HepG2 (cell line): ENCODE measurements around the gene ARFGAP2. TPM values are rescaled to one million over a fixed set of nuclear protein-coding genes. Genes with fewer than 3 reads are reported as not detected.
A peak's percentile ranks its signal among the peaks of the same experiment; 100 is the strongest.

Experiments
- ARNTL ChIP-seq: sonication (generic); formaldehyde crosslinking; IDR thresholded peaks from 2 replicates; pipeline ENCODE4 v1.4.0; 2020; ENCODE audit warnings: mild to moderate bottlenecking, missing genetic modification reagents
- GFI1 ChIP-seq: sonication (generic); formaldehyde crosslinking; IDR thresholded peaks from 2 replicates; pipeline ENCODE4 v1.5.0; 2020; ENCODE audit warnings: missing genetic modification reagents, mild to moderate bottlenecking, borderline replicate concordance
- GTF3A ChIP-seq: sonication (generic); formaldehyde crosslinking; conservative IDR thresholded peaks from 2 replicates; pipeline ENCODE4 v1.4.0; 2020; ENCODE audit warnings: mild to moderate bottlenecking, missing genetic modification reagents
- KDM2A ChIP-seq: sonication (generic); formaldehyde crosslinking; IDR thresholded peaks from 2 replicates; pipeline ENCODE4 v1.4.0; 2020; ENCODE audit warnings: low read depth, missing genetic modification reagents, borderline replicate concordance
- KLF12 ChIP-seq: sonication (generic); formaldehyde crosslinking; IDR thresholded peaks from 2 replicates; pipeline ENCODE4 v1.4.0; 2020; ENCODE audit warnings: missing genetic modification reagents, borderline replicate concordance
- PHF8 ChIP-seq: sonication (generic); formaldehyde crosslinking; IDR thresholded peaks from 2 replicates; pipeline ENCODE4 v1.5.0; 2020; ENCODE audit warnings: missing genetic modification reagents
- RXRA ChIP-seq: sonication (generic); formaldehyde crosslinking; IDR thresholded peaks from 2 replicates; pipeline ENCODE4 v1.5.1; 2020; ENCODE audit warnings: missing genetic modification reagents
- SIX4 ChIP-seq: sonication (generic); formaldehyde crosslinking; IDR thresholded peaks from 2 replicates; pipeline ENCODE4 v1.4.0; 2020; ENCODE audit warnings: missing genetic modification reagents
- SYNCRIP ChIP-seq: fragments of 200-400 bp; formaldehyde crosslinking; IDR thresholded peaks from 2 replicates; pipeline ENCODE4 v1.6.1; 2018; ENCODE audit warnings: mild to moderate bottlenecking, low read depth, low read length; ENCODE audit not compliant: insufficient read depth
- TMF1 ChIP-seq: sonication (generic); formaldehyde crosslinking; IDR thresholded peaks from 2 replicates; pipeline ENCODE4 v1.8.1; 2022; ENCODE audit warnings: low read depth, missing genetic modification reagents
- ZBTB3 ChIP-seq: sonication (generic); formaldehyde crosslinking; IDR thresholded peaks from 2 replicates; pipeline ENCODE4 v1.4.0; 2020; ENCODE audit warnings: low read depth, mild to moderate bottlenecking, moderate library complexity, missing genetic modification reagents, borderline replicate concordance
- ZNF3 ChIP-seq: IDR thresholded peaks from 2 replicates; pipeline ENCODE4 v1.7.0; 2017; ENCODE audit warnings: inconsistent platforms
- ZNF383 ChIP-seq: sonication (generic); formaldehyde crosslinking; IDR thresholded peaks from 2 replicates; pipeline ENCODE4 v1.4.0; 2020; ENCODE audit warnings: missing genetic modification reagents, mild to moderate bottlenecking, borderline replicate concordance
- ZNF556 ChIP-seq: sonication (generic); formaldehyde crosslinking; IDR thresholded peaks from 2 replicates; pipeline ENCODE4 v1.4.0; 2020; ENCODE audit warnings: mild to moderate bottlenecking, missing genetic modification reagents, borderline replicate concordance
- ZNF746 ChIP-seq: sonication (generic); formaldehyde crosslinking; IDR thresholded peaks from 2 replicates; pipeline ENCODE4 v1.8.0; 2022; ENCODE audit warnings: mild to moderate bottlenecking, missing genetic modification reagents
- polyA plus RNA-seq, 8 experiments: library from polyadenylated mRNA; depleted of rRNA in 3 of 8; stranded (reverse) in 7 of 8; unstranded in 1 of 8; fragments of >200 nt; fragmentation: Illumina TruSeq in 4 of 8; extraction: Trizol in 4 of 8; gene quantifications; 2 replicates each; pipeline versions ENCODE4 v1.2.1 to v1.2.3, GENCODE V29; 2011 to 2016; ENCODE audit warnings: low read depth in 4 of 8, missing spikeins in 1 of 8, mixed read lengths in 1 of 8; ENCODE audit not compliant: insufficient read depth in 1 of 8
- total RNA-seq, 5 experiments: library from RNA; depleted of rRNA; stranded (reverse); fragments of >200 nt; fragmentation: Illumina TruSeq; extraction: Trizol; gene quantifications; 2 replicates each; pipeline ENCODE4 v1.2.3, GENCODE V29; 2016; ENCODE audit warnings: low read depth in 1 of 5
- TF ChIP-seq, protein P1 (sequence below): sonication (generic); formaldehyde crosslinking; IDR thresholded peaks from 2 replicates; pipeline ENCODE4 v1.5.1; 2020; ENCODE audit warnings: mild to moderate bottlenecking, missing genetic modification reagents, moderate library complexity
- TF ChIP-seq, protein P2 (sequence below): sonication (generic); formaldehyde crosslinking; IDR thresholded peaks from 2 replicates; pipeline ENCODE4 v1.4.0; 2020; ENCODE audit warnings: missing genetic modification reagents, borderline replicate concordance
- TF ChIP-seq, protein P3 (sequence below): sonication (generic); formaldehyde crosslinking; IDR thresholded peaks from 2 replicates; pipeline ENCODE4 v1.5.0; 2020; ENCODE audit warnings: missing genetic modification reagents
- TF ChIP-seq, protein P4 (sequence below): sonication (generic); formaldehyde crosslinking; IDR thresholded peaks from 2 replicates; pipeline ENCODE4 v1.4.0; 2020; ENCODE audit warnings: mild to moderate bottlenecking, missing genetic modification reagents

ARFGAP2 gene
- total and polyA plus RNA-seq, 2 of the 13 experiments (the other 11 are each of a cell fraction or from before 2014, with no cell fraction given): 32.3 to 75.3 TPM

DNA sequence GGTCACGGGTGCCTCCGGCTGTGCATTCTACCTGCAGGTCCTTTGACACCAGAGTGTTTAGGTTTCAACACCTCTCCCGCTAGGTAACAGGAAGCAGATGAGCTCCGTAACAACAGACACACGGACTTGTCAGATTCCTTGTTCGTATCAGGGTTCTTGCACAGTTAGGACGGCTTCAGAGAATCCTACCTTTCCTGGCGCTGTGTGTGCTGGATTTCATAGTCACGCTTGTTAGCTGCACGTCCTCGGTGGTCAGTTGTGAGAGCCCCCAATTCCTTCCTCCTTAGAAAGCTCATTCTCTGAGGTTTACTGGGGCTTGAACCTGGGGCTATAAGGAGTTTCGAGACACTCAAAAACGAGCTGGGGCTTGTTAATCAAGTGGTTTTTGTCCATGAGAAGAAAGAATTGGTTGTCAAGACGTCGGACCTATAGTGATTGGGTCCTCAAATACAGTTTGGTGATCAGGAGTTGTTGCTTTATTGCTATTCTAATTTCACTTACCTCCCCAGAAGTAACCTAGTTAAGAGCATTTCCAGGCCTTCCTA is 38.8 kb upstream of the ARFGAP2 start (continued):
- TF ChIP-seq, protein P1, sequence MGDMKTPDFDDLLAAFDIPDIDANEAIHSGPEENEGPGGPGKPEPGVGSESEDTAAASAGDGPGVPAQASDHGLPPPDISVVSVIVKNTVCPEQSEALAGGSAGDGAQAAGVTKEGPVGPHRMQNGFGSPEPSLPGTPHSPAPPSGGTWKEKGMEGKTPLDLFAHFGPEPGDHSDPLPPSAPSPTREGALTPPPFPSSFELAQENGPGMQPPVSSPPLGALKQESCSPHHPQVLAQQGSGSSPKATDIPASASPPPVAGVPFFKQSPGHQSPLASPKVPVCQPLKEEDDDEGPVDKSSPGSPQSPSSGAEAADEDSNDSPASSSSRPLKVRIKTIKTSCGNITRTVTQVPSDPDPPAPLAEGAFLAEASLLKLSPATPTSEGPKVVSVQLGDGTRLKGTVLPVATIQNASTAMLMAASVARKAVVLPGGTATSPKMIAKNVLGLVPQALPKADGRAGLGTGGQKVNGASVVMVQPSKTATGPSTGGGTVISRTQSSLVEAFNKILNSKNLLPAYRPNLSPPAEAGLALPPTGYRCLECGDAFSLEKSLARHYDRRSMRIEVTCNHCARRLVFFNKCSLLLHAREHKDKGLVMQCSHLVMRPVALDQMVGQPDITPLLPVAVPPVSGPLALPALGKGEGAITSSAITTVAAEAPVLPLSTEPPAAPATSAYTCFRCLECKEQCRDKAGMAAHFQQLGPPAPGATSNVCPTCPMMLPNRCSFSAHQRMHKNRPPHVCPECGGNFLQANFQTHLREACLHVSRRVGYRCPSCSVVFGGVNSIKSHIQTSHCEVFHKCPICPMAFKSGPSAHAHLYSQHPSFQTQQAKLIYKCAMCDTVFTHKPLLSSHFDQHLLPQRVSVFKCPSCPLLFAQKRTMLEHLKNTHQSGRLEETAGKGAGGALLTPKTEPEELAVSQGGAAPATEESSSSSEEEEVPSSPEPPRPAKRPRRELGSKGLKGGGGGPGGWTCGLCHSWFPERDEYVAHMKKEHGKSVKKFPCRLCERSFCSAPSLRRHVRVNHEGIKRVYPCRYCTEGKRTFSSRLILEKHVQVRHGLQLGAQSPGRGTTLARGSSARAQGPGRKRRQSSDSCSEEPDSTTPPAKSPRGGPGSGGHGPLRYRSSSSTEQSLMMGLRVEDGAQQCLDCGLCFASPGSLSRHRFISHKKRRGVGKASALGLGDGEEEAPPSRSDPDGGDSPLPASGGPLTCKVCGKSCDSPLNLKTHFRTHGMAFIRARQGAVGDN: peak; percentile 34; the same call in 1 of the 2 replicates
- TF ChIP-seq KDM2A (CRISPR knock-in tag): 0 out of 2 replicates have a peak, but pooled peaks have one; percentile 21
- peak; percentile 63; the same call in 1 of the 2 replicates for TF ChIP-seq ZBTB3 (CRISPR knock-in tag)
- TF ChIP-seq, protein P2, sequence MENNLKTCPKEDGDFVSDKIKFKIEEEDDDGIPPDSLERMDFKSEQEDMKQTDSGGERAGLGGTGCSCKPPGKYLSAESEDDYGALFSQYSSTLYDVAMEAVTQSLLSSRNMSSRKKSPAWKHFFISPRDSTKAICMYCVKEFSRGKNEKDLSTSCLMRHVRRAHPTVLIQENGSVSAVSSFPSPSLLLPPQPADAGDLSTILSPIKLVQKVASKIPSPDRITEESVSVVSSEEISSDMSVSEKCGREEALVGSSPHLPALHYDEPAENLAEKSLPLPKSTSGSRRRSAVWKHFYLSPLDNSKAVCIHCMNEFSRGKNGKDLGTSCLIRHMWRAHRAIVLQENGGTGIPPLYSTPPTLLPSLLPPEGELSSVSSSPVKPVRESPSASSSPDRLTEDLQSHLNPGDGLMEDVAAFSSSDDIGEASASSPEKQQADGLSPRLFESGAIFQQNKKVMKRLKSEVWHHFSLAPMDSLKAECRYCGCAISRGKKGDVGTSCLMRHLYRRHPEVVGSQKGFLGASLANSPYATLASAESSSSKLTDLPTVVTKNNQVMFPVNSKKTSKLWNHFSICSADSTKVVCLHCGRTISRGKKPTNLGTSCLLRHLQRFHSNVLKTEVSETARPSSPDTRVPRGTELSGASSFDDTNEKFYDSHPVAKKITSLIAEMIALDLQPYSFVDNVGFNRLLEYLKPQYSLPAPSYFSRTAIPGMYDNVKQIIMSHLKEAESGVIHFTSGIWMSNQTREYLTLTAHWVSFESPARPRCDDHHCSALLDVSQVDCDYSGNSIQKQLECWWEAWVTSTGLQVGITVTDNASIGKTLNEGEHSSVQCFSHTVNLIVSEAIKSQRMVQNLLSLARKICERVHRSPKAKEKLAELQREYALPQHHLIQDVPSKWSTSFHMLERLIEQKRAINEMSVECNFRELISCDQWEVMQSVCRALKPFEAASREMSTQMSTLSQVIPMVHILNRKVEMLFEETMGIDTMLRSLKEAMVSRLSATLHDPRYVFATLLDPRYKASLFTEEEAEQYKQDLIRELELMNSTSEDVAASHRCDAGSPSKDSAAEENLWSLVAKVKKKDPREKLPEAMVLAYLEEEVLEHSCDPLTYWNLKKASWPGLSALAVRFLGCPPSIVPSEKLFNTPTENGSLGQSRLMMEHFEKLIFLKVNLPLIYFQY (CRISPR knock-in tag): no peak
- 0 out of 2 replicates have a peak, but pooled peaks have one; percentile 25 for TF ChIP-seq RXRA (CRISPR knock-in tag)
- TF ChIP-seq SIX4 (CRISPR knock-in tag): no peak
- TF ChIP-seq GTF3A (CRISPR knock-in tag): 0 out of 2 replicates have a peak, but pooled peaks have one; percentile 39
- peak; percentile 24; the same call in 1 of the 2 replicates for TF ChIP-seq ZNF556 (CRISPR knock-in tag)
- TF ChIP-seq ZNF3 (CRISPR knock-in tag): no peak
- TF ChIP-seq TMF1: no peak
- TF ChIP-seq KLF12 (CRISPR knock-in tag): no peak
- no peak for TF ChIP-seq SYNCRIP
- TF ChIP-seq GFI1 (CRISPR knock-in tag): peak; percentile 1; the same call in 1 of the 2 replicates
- TF ChIP-seq ARNTL (CRISPR knock-in tag): 0 out of 2 replicates have a peak, but pooled peaks have one; percentile 23
- peak; percentile 84; the same call in 1 of the 2 replicates for TF ChIP-seq ZNF383 (CRISPR knock-in tag)
- no peak; the same call in 1 of the 2 replicates for TF ChIP-seq PHF8 (CRISPR knock-in tag)
- peak; percentile 52; the same call in 1 of the 2 replicates for TF ChIP-seq ZNF746 (CRISPR knock-in tag)
- TF ChIP-seq, protein P3, sequence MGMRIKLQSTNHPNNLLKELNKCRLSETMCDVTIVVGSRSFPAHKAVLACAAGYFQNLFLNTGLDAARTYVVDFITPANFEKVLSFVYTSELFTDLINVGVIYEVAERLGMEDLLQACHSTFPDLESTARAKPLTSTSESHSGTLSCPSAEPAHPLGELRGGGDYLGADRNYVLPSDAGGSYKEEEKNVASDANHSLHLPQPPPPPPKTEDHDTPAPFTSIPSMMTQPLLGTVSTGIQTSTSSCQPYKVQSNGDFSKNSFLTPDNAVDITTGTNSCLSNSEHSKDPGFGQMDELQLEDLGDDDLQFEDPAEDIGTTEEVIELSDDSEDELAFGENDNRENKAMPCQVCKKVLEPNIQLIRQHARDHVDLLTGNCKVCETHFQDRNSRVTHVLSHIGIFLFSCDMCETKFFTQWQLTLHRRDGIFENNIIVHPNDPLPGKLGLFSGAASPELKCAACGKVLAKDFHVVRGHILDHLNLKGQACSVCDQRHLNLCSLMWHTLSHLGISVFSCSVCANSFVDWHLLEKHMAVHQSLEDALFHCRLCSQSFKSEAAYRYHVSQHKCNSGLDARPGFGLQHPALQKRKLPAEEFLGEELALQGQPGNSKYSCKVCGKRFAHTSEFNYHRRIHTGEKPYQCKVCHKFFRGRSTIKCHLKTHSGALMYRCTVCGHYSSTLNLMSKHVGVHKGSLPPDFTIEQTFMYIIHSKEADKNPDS: peak; percentile 21; the same call in 1 of the 2 replicates
- TF ChIP-seq, protein P4, sequence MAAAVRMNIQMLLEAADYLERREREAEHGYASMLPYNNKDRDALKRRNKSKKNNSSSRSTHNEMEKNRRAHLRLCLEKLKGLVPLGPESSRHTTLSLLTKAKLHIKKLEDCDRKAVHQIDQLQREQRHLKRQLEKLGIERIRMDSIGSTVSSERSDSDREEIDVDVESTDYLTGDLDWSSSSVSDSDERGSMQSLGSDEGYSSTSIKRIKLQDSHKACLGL (CRISPR knock-in tag): 0 out of 2 replicates have a peak, but pooled peaks have one; percentile 69
